ENCODE measurements around the gene CLIC6. TPM values are rescaled to one million over a fixed set of nuclear protein-coding genes. Genes with fewer than 3 reads are reported as not detected.
"Not testable (repeated sequence)": the region's sequence is repeated elsewhere in the genome, so short reads cannot be mapped to it uniquely, and the experiment has no call there.

Gene CLIC6
- total RNA-seq, 1 experiment from 2014 or later: not detected

- no peaks in the 10 kb centered on the region for H3K4me1 Mint-ChIP-seq (ENCODE audit: low read depth, unreplicated experiment)
- no peaks in the 10 kb centered on the region for H3K36me3 ChIP-seq (ENCODE audit: control insufficient read depth, insufficient read depth, low read length)
- H3K27me3 ChIP-seq (replicated peaks; ENCODE audit: control insufficient read depth, insufficient read depth, low read length): no peaks in the 10 kb centered on the region
- no peaks in the 10 kb centered on the region for H3K9me3 Mint-ChIP-seq (ENCODE audit: unreplicated experiment)
- no peaks in the 10 kb centered on the region for H3K9me3 ChIP-seq
- ChIA-PET POLR2A (no interaction called here), CTCF (no interaction called here)
- intact Hi-C loops (cut with micrococcal nuclease; ENCODE audit: unreplicated experiment): no loop called here
- H3K4me1 ChIP-seq: no peaks in the 10 kb centered on the region
- no peak overlapping the region for H3K27ac Mint-ChIP-seq (ENCODE audit: unreplicated experiment)
- H3K36me3 Mint-ChIP-seq (ENCODE audit: insufficient read depth, unreplicated experiment): no peaks in the 10 kb centered on the region
- no TSS peak for BruUV-seq (replicated peaks)
- no peak for TF ChIP-seq CTCF (IDR thresholded peaks at IDR 0.05; ENCODE audit: insufficient read depth in 1 of 2, low read depth in 1 of 2, low read length in 1 of 2, severe bottlenecking in 1 of 2, unreplicated experiment in 1 of 2)
- no peak overlapping the region for H3K4me3 ChIP-seq (ENCODE audit: low read depth, low read length)
- no peak overlapping the region for H3K4me3 Mint-ChIP-seq (ENCODE audit: unreplicated experiment)
- H3K27me3 Mint-ChIP-seq (ENCODE audit: insufficient read depth, unreplicated experiment): no peaks in the 10 kb centered on the region
- no peak for DNase-seq
Observed at GRCh38 chr21:34713621-34714020, 44.8 kb downstream of the CLIC6 start.

- intact Hi-C loops (cut with micrococcal nuclease; ENCODE audit: unreplicated experiment): no loop called here
- ChIA-PET CTCF (no interaction called here), POLR2A (no interaction called here)
- H3K4me3 ChIP-seq (ENCODE audit: low read depth, low read length): no peak overlapping the region
- no peak overlapping the region for H3K27ac Mint-ChIP-seq (ENCODE audit: unreplicated experiment)
- H3K4me1 ChIP-seq: no peaks in the 10 kb centered on the region
- H3K27me3 ChIP-seq (replicated peaks; ENCODE audit: control insufficient read depth, insufficient read depth, low read length): no peaks in the 10 kb centered on the region
- no peaks in the 10 kb centered on the region for H3K36me3 ChIP-seq (ENCODE audit: control insufficient read depth, insufficient read depth, low read length)
- no peak overlapping the region for H3K4me3 Mint-ChIP-seq (ENCODE audit: unreplicated experiment)
- H3K9me3 ChIP-seq: no peaks in the 10 kb centered on the region
- TF ChIP-seq CTCF (IDR thresholded peaks at IDR 0.05; ENCODE audit: insufficient read depth in 1 of 2, low read depth in 1 of 2, low read length in 1 of 2, severe bottlenecking in 1 of 2, unreplicated experiment in 1 of 2): no peak
- no peak for DNase-seq
- BruUV-seq (replicated peaks): no TSS peak
- H3K9me3 Mint-ChIP-seq (ENCODE audit: unreplicated experiment): no peaks in the 10 kb centered on the region
- no peaks in the 10 kb centered on the region for H3K4me1 Mint-ChIP-seq (ENCODE audit: low read depth, unreplicated experiment)
- H3K27me3 Mint-ChIP-seq (ENCODE audit: insufficient read depth, unreplicated experiment): no peaks in the 10 kb centered on the region
- no peaks in the 10 kb centered on the region for H3K36me3 Mint-ChIP-seq (ENCODE audit: insufficient read depth, unreplicated experiment)
Observed at GRCh38 chr21:34715518-34715917, 46.7 kb downstream of the CLIC6 start.

- TF ChIP-seq CTCF (IDR thresholded peaks at IDR 0.05; ENCODE audit: insufficient read depth in 1 of 2, low read depth in 1 of 2, low read length in 1 of 2, severe bottlenecking in 1 of 2, unreplicated experiment in 1 of 2): no peak
- Mint-ChIP-seq H3K36me3 (ENCODE audit: insufficient read depth, unreplicated experiment) (no peaks in the 10 kb centered on the region), H3K27ac (ENCODE audit: unreplicated experiment) (no peak overlapping the region), H3K4me3 (ENCODE audit: unreplicated experiment) (no peak overlapping the region), H3K9me3 (ENCODE audit: unreplicated experiment) (no peaks in the 10 kb centered on the region), H3K4me1 (ENCODE audit: low read depth, unreplicated experiment) (no peaks in the 10 kb centered on the region), H3K27me3 (ENCODE audit: insufficient read depth, unreplicated experiment) (no peaks in the 10 kb centered on the region)
- no TSS peak for BruUV-seq (replicated peaks)
- no peak for DNase-seq
- POLR2A ChIA-PET: no interaction called here
- H3K36me3 ChIP-seq (ENCODE audit: control insufficient read depth, insufficient read depth, low read length): no peaks in the 10 kb centered on the region
- no peaks in the 10 kb centered on the region for H3K27me3 ChIP-seq (replicated peaks; ENCODE audit: control insufficient read depth, insufficient read depth, low read length)
- H3K4me1 ChIP-seq: no peaks in the 10 kb centered on the region
- H3K4me3 ChIP-seq (ENCODE audit: low read depth, low read length): no peak overlapping the region
- CTCF ChIA-PET: no interaction called here
- no peaks in the 10 kb centered on the region for H3K9me3 ChIP-seq
- intact Hi-C loops (cut with micrococcal nuclease; ENCODE audit: unreplicated experiment): no loop called here
Observed at GRCh38 chr21:34715985-34716596, 47.3 kb downstream of the CLIC6 start.

GRCh38 chr21:34718529-34718928 lies 49.7 kb downstream of the CLIC6 start:
- intact Hi-C loops (cut with micrococcal nuclease; ENCODE audit: unreplicated experiment); DNase-seq; H3K9me3 Mint-ChIP-seq (ENCODE audit: unreplicated experiment); CTCF ChIA-PET; H3K9me3 ChIP-seq; H3K36me3 ChIP-seq (ENCODE audit: control insufficient read depth, insufficient read depth, low read length); H3K4me1 ChIP-seq; H3K27me3 ChIP-seq (replicated peaks; ENCODE audit: control insufficient read depth, insufficient read depth, low read length); BruUV-seq (replicated peaks); H3K4me3 ChIP-seq (ENCODE audit: low read depth, low read length); H3K36me3 Mint-ChIP-seq (ENCODE audit: insufficient read depth, unreplicated experiment); H3K4me1 Mint-ChIP-seq (ENCODE audit: low read depth, unreplicated experiment); POLR2A ChIA-PET; H3K27me3 Mint-ChIP-seq (ENCODE audit: insufficient read depth, unreplicated experiment); H3K4me3 Mint-ChIP-seq (ENCODE audit: unreplicated experiment); H3K27ac Mint-ChIP-seq (ENCODE audit: unreplicated experiment): not testable (repeated sequence)

All from Caco-2 (cell line).